Endothelial cell of hepatic sinusoid (primary cell): Measurements from ENCODE around the gene GP1BA.

Source experiments
- in situ Hi-C: cut with HindIII; loops from 2 replicates; pipeline ENCODE4 v1.10.0; 2017; ENCODE audit warnings: low sequenced_read_pairs

GP1BA gene

DNA sequence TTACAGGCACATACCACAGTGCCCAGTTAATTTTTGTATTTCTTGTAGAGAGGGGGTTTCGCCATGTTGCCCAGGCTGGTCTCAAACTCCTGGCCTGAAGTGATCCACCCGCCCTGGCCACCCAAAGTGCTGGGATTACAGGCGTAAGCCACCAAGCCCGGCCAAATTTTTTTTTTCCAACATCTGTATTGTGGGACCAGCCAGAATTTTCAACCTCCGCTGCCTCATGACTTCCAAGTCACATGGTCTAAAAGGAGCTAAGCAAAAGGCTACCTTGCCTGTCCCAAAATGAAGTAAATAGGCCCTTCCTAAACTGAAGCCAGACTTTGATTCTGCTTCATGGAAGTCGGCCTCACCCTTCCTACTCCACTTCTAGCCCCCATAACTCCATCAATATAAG is 39.7 kb downstream of the GP1BA start:
- in situ Hi-C loops = no loop called here

DNA sequence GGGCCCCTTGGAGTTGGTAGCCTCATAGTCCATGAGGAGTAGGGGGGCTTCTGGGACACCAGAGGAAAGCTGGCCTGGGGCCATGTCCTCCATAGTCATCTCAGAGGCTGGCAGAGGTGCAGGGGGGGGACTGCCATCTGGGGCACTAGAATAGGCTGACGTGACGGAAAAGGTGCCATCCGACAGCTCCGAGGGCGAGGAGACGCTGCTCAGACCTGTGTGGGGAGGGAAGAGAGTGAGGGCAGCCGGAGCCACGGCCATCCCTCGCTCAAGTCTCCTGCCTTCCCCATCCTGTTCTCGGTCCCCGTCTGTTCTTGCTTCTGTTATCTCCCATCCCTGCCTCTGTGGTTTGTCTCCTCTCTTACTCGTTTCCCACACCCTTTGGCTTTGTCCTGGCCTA is 40.2 kb downstream of the GP1BA start:
- in situ Hi-C loops = no loop called here

DNA sequence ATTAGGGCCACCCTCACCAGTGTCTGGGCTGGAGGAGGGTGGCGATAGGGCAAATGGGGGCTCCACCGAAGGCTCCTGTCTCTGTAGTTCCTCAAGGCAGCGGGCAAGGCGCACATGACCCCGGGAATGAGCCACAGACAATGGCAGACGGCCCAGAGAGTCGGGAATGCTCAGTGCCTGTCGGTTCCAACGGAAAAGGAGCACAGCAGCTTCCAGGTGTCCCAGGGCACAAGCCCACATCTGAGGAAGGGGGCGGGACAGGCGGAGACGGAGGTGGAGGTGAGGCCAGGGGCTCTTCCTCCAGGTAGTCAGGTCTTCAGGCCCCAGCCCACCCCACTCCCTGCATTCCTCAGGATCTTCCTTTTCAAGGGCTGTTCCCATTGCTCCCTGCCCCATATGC is 40.7 kb downstream of the GP1BA start:
- in situ Hi-C loops = no loop called here

DNA sequence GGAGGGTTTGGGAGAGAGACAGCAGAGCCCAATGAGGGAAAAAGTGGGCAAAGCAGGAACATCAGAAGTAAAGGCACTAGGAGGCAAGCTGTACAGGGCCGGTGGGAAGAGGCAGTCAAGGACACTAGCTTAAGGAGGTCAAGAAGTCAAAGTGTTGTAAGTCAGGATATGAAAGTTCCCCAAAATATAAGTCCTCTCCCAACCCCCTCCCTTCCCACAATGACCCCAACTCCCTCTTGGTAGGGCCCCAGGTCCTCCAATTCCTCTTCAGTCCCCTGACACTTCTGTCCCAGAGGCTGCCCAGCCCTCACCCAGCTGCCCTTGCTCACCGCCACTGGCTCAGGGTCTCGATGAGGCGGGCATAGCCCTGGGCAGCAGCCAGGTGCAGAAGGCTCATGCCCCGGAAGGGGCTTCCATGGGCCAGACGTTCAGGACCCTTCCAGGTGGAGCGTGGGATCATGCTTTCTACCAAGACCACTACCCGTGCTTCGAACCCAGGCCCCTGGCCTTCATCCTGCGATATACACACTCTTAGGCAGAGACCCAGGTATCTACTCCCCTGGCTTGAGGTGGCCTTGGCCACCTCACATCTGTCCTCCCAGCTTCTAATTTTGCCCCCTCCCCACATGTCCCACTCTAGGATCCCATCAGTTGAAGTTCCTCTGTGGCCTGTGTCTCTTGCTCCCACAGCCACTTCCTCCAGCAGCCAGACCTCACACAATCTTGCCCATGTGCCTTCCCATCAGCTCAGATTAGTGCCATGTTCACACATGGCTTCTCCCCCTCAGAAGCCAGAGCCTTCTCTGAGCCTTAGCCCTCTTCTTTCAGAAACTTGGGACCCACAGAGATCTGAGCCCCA is 41.4 kb downstream of the GP1BA start:
- in situ Hi-C loops = no loop called here

DNA sequence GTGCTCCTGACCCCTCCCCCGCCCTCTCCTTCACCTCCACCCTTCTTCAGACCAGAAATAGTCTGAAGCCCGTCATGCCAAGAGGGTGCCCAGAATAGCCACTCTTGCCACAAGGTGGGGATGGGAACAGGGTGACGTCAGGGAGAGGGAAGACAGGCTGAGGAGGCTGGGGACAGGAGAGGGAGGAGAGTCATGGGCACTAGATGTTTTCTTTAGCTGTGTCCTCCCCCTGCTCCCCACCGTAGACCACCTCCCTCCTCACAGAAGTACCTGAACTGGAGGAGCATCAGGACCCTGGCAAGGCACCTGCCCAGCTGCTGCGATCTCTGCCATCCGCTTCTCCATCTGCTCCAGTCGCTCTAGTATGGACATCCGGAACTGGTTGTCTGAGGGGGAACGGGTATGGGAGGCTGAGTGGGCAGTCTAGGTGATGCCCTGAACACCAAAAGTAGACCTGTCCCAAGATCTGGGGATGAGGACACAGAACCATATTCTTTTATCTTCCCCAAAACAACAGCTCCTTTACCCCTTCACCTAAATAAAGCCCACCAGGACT is 42.1 kb downstream of the GP1BA start:
- in situ Hi-C loops = no loop called here

DNA sequence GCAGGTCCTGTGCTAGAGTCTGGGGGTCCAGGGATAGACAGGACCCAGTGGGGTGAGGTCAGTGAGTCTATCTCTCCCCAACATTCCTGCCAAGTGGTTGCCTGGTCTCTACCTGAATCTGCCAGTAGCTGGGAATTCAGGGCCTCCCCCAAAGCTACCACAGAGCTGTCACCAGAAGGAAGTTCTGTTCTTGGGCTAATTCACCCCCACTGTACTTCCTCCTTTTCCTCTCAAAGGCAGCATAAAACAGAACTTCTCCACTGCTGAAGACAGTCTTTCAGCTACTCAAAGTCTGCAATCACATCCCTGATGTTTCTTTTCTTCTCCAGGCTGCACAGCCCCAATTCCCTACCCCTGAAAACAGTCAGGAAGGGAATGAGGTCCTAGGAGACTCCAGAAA is 46.6 kb downstream of the GP1BA start:
- in situ Hi-C loops = no loop called here

DNA sequence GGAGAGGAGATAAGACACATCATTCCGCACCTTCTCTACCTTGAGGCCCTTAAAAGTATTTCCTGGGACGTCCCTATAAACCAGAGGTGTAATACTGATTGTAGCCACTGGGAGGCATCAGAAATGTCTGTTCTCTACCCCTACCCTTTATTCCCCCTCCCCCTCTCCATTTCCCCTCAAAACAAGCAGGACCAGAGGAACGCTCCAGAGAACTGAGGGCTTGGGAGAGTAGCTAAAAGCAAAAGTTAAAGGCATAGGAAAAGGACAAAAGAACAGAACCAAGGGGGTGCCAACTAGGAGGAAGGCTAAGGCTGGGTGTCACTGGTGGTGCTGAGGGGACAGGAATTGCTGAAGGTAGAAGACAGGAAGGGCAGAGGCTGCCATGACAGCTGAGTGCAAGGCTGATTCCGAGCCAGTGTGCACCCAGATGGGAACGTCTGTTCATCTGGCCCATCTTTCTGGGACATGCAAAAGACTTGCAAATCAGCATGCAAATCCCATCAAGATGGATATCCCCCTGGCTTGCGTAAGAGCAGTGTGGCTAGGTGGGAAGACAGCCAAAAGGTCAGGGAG is 48.7 kb downstream of the GP1BA start:
- in situ Hi-C loops = no loop called here

DNA sequence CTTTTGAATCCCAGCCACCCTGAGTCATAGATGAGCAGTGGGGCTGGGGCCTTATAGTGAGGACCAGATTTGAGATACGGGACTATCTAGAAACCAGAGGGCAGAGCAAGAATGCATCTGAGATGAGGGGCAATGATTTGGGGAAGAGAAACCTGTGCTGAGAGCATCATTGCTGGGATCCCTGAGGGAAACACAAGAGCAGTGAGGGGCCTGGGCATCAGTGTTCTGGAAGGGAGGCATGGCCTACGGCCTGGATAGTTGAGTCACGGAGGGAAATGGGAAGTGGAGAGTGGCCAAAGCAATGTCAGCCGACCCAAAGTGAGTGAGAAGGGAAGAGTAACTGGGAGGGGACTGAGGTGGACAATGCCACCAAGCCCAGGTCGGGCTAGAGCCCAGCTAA is 50.2 kb downstream of the GP1BA start:
- in situ Hi-C loops = no loop called here
